Measurements from ENCODE around the gene RHNO1.

GRCh38 chr12:2862876-2863275, 14.1 kb upstream of the RHNO1 start:
- no peak for TF ChIP-seq CTCF (conservative IDR thresholded peaks at IDR 0.05; ENCODE audit: low read depth, low read length)
- TF ChIP-seq EZH2 (IDR thresholded peaks at IDR 0.05; ENCODE audit: low read length, unreplicated experiment): no peak
